ENCODE measurements around the gene AMDHD2.
A peak's percentile ranks its signal among the peaks of the same experiment; 100 is the strongest.
"Not testable (repeated sequence)": the region's sequence is repeated elsewhere in the genome, so short reads cannot be mapped to it uniquely, and the experiment has no call there.

AMDHD2 gene

DNA sequence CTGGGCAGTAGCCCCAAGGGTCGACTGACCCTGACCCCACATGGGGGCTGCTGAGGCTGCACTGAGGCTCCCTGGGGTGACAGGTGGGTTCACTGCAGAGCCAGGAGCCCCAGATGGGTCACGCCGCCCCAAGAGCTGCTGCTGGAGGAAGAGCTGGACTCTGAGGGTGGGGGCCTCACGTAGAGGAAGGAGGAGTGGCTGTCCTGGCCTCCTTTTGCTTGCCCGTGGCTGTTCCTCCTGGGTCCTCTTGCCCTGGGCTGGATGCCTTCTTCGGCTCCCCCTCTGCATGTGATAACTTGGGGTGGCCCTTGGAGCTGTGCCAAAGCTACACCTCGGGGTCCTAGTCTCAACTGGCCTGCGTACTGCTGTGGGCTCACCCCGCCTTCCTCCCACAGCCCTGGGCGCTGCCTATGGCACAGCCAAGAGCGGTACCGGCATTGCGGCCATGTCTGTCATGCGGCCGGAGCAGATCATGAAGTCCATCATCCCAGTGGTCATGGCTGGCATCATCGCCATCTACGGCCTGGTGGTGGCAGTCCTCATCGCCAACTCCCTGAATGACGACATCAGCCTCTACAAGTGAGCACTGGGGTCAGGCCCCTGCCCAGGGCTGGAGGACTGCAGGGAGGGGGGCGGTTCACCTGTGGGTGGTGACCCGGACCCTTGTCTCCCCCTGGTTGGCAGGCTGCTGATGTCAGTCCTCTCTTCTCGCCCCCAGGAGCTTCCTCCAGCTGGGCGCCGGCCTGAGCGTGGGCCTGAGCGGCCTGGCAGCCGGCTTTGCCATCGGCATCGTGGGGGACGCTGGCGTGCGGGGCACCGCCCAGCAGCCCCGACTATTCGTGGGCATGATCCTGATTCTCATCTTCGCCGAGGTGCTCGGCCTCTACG lies 1.1 kb upstream of the AMDHD2 start:
- no peak for DNase-seq

DNA sequence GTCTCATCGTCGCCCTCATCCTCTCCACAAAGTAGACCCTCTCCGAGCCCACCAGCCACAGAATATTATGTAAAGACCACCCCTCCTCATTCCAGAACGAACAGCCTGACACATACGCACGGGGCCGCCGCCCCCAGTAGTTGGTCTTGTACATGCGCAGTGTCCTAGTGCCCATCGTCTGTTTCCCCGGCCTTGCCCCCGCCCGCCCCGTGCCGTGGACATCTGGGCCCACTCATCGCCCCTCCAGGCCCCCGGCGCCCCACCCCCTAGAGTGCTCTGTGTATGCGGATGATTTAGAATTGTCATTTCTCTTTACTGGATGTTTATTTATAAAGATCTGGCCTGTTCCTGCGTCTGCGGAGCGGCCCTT lies 475 bp upstream of the AMDHD2 start:
- DNase-seq, result no peak

DNA sequence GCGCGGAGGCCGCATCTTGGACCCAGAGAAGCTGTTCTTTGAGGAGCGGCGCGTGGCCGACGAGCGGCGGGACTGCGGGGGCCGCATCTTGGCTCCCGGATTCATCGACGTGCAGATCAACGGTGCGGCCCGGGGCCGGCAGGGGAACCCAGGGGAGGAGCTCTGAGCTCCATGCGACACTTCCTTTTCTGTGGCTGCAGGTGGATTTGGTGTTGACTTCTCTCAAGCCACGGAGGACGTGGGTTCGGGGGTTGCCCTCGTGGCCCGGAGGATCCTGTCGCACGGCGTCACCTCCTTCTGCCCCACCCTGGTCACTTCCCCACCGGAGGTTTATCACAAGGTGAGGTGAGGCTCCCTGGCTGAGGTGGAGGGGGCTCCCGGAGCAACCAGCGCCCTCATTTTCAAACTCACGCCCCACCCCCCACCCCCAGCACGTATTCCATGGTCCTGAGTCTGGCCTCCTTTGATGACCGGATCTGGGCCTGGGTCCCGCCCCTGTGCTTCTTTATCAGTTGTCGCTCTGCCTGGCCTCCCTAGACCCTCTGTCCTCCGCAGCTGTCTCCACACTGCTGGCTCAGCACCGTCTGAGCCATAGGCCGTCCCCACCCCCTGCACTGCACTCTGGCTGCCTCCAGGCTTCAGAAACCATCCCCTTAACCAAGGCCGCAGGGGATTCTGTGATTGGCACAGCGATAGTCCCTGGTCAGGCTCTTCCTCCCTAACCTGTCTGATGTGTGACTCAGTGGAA lies 787 bp downstream of the AMDHD2 start:
- DNase-seq, result peak; percentile 81 to 86

DNA sequence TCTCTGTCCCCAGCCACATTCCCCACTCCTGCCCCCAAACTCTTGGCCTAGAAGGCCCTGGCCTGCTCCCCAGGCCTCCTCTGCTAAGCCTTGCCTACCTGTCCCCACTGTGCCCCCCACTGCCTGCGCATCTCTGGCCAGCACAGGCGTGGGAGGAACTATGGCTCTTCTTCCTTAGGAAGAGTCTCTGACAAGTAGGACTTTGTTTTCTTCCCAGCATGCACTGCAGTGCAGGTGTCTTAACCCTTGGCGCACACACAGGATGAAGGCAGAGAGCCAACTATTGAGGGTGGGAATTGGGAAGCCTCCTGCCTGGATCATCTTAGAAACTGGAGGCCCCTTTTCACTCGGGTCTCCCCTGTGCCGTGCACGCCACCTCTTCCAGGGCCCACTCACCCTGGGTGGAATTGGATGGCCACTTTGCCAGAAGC lies 3.6 kb downstream of the AMDHD2 start:
- no peak for DNase-seq

DNA sequence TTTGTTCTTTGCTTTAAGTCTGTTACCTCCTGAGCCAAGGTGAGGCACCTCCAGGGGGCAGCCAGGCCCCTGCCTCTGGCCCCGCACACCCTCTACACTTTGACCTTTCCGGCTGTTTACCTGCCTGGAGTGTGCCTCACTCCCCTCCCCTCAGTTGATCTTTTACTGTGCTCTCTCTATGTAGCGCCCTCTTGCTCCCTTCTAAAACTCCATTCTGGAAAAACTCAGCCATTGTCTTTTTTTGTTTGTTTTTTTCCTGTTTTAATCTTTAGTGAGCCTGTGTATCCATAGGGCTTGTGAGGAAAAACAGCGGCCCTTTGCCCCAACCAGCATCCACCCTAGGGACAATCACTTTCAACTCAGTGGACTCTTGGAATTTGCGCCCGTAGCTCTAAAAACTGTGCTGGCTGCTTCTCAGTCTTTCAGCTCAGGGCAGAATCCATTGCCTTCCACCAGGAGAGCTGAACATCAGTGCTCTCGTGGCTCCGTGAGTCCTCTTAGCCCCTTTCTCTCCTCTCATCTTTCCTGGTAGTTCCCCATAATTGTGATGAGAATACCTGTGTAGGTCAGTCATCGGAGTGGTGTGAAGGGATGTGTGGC lies 4.3 kb downstream of the AMDHD2 start:
- DNase-seq, result no peak

DNA sequence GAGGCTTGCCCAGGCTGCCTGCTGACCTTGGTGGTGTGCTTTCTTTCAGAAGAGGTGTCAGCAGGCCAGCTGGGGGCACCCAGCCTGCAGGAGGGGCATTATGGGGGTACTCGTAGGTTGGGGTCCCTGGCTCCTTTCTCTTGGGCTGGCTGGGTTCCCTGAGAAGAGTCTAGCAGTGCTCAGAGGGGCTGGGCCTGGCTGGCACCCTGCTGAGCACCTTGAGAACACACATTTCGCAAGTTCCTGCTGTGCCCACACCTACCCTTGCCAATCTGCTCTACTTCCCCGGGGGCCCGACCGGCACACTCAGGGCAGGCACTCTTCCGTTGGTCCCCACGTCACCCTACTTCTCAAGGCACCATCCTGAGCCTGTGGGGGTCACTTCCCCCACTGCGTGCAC lies 6.0 kb downstream of the AMDHD2 start:
- DNase-seq, result no peak

DNA sequence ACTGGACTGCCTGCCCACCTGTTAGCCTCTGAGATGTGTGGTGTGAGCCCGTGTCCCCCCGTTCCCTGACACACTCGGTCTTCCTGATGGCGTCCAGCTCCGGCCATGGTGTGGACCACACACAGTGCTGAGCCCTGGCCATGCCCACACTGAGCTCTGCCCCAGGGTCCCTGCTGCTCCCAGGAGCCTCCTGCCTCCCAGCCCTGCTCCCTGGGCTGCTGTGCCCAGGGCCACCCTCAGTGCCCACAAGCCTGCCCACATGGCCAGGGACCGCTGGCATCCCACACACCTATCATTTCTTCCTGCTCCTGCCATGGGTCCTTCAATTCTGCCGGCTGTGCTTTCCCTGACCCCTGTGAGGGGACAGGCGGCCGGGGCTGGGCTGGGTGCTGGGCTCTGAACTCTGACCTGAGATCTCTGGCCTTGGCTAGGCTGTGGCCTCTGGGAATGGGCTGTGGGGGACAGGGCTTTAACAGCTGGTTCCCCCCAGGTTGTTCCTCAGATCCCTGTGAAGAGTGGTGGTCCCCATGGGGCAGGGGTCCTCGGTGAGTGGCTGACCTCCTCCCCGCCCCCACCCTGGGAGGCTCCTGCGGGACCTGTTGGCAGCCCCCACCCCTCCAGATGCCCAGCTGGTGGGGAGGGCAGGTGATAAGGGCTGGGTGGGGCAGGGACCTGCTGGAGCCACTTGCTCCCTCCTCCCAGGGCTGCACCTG lies 7.1 kb downstream of the AMDHD2 start:
- no peak for DNase-seq

DNA sequence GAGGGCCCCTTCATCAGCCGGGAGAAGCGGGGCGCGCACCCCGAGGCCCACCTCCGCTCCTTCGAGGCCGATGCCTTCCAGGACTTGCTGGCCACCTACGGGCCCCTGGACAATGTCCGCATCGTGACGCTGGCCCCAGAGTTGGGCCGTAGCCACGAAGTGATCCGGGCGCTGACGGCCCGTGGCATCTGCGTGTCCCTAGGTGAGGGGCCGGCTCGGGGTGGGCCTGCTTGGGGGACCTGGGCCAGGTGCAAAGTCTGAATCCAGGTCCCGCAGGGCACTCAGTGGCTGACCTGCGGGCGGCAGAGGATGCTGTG lies 7.6 kb downstream of the AMDHD2 start:
- DNase-seq, result no peak

DNA sequence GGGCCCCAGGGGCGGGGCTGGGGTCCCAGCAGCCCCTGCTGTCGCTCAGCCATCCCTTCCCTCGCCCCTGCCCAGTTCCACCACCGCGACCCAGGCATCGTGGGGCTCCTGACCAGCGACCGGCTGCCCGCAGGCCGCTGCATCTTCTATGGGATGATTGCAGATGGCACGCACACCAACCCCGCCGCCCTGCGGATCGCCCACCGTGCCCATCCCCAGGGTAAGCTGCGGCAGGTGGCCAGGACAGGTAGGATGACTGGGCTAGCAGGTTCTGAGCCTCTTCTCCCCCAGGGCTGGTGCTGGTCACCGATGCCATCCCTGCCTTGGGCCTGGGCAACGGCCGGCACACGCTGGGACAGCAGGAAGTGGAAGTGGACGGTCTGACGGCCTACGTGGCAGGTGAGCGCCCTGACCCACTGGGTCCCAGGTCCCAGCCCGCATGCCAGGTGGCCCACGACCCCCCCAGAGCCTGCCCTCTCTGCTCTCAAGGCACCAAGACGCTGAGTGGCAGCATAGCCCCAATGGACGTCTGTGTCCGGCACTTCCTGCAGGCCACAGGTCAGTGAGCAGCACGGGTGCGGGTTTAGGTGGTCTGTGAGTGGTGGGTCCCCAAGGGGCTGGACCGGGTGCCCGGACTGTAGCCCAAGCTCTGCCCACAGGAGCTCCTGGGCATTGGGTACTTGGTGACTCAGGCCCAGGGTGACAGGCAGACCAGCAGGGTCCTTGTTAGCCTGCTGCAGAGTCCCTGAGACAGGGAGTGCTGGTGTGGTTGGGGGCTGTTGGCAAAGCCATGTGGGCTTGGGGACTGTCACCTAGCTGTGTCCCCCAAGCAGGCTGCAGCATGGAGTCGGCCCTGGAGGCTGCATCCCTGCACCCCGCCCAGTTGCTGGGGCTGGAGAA lies 8.2 kb downstream of the AMDHD2 start:
- no peak for DNase-seq

DNA sequence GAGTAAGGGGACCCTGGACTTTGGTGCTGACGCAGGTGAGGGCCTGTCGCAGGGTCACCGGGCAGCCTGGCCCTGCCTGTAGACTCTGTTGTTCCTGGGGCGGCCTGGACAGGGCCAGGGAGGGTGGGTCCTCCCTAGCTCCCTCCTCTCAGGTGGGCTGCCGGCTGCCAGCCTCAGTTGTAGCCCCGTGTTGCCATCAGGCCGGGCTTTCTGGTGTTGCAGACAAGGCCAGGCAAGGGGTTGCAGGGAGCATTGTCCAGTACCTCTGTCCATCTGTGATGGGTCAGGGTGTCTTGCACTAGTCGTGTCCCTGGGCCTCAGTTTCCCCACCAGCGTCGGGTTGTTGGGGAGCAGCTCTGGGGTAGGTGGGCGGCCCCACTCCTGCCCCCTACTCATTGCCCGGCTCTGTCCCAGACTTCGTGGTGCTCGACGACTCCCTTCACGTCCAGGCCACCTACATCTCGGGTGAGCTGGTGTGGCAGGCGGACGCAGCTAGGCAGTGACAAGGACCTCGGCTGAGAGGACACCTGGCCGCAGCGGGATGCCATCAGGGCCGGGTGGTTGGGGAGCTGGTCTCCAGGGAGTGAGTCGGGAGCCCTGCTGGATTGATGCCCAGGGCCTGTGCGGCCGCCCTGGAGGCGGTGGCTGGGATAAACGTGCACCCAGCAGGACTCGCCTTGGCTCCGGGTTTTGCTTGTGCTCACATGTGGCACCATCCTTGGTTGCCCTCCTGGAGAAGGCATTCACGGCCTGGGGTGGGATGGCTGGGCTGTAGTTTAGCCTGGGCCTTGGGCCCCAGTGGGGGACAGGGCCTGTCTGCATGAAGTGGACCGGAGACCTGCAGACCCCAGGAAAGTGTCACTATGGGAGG lies 9.1 kb downstream of the AMDHD2 start:
- no peak for DNase-seq

DNA sequence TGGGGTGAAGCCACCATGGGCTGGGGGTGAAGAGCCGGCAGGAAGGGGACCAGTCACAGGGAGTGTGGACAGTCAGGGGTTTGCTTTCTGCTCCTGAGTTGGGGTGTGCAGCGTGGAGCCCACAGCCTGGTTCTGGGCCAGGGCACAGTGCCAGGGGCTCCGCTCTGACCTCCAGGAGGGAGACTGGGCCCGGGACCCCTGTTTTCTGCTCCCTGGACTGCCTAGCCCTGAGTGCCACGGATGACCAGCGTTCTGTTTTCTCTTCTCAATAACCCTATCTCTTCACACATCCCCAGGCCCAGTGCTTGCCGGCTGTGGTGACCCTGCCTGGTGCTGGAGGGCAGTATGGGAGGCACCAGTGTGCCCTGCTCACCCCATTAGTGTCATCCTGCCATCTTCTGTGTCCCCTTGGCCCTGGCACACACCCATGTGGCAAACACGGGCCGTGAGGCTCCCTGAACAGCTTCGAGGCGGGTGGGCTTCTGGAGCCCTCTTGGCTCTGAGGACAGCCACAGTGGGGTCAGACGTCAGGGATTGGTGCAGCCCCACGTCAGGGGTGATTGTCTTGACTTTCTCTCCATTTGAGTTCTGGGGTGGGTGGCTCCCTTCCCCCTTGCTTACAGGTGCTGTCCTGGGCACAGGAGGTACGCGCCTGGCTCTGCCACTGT lies 9.9 kb downstream of the AMDHD2 start:
- no peak for DNase-seq

DNA sequence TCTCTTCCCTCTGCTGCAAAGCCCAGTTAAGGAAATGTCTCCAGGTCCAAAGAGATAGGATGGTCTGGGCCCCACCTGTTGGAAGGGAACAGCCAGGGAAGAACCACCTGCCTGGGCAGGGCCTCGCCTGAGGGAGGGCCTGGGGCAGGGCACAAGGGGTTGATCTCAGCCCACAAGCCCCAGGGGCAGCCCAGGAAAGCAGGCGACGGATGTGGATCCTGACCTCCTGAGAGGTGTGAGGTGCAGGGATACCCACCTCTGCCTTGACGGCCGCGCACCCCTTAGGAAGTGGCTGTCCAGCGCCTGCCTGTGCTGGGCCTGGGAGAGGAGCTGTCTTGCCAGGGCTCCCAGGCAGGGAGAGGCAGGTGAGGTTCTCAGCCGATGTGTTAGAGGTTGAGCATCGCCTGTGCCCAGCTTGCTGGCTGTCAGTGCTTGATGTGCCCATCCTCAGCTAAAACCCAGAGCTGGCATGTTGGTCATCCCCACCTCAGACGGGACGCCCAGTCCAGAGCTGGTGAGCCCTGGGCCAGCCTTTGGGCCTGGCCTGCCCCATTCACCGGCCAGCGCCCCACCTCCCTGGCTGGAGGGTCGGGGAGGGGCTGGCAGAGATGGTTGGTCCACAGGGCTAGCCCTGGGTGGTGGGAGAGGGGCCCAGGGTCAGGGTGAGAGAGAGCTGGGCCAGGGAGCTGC lies 10.6 kb downstream of the AMDHD2 start:
- no peak for DNase-seq

DNA sequence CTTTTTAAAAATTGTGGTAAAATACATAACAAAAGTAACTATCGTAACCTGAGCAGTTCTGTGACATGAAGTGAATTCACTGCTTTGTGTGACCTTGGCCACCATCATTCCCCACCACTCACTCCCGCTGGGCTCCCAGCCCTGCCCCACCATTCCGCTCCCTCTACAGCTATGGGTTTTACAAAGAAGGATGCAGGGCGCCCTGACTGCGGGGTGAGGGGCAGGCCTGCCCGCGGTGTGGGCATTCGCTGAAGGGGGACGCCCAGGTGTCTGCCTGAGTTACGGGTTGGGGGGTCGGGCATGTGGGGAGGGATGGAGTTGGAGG lies 11.2 kb downstream of the AMDHD2 start, which contains the start of gene CEMP1:
Gene CEMP1, minus strand, starts transcription at position 38 of the 325 bp plus-strand sequence. CDS start 335 bp downstream, outside the sequence.
- DNase-seq, result no peak

DNA sequence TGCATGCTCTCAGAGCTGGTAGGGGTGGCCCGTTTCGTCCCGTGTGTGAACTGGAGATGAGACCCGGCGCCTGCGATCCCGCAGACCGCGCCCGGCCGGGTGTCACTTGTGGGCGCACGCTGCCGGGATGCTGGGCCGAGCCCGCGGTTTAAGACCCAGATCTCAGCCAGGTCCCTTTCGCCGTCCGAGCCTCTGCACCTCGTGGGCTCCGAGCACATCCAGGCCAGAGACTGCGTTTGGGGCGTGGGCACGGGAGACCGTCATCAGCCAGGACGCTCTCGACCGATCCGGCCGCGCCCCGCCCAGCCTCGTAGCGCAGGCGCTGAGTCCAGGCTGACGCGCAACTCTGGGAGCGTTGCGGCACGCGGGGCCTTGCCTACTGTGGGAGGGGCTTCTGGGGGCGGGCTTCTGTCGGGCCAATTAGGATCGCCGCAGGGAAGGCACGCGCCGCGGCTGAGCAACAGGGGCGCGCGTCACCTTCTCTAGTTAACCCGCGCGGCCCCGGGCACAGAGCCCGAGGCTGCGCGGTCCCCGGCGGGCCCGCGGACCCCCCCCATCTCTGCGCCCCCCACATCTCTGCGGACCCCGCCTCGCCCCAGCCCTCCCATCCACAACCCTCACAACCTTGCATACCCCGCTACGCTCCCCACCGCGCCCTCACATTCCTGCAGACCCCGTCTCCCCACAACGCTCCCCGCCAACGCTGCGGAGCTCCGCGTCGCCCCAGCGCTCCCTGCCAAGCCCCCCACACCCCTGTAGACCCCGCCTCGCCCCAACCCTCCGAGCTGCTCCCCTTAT lies 11.7 kb downstream of the AMDHD2 start:
- peak; percentile 97 for DNase-seq

DNA sequence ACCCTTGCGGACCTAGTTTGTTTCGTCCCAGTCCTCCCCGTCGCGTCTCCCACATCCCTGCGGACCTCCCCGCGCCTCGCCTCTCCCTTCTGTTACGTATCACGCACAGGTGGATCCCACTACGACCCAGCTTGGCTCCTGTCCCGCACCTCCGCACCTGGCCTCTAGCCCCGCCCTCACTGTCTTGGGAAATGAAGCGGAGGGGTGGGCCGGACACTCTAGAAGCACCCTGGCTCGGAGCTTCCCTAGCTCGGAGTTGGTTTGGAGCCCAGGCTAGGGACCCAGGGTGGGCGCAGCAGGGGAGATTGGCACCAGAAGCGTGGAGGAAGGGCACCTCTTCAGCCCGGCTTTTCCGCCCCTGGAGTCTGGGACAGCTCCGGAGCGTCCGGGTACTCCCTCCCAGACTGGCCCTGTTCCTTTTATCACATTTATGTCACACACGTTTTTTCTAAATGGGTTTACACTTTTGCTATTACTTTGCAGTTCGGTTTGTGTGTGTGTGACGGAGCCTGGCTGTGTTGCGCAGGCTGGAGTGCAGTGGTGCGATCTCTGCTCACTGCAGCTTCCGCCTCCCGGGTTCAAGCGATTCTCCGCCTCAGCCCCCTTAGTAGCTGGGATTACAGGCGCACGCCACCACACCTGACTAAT lies 12.4 kb downstream of the AMDHD2 start:
- peak; percentile 72 to 77 for DNase-seq

DNA sequence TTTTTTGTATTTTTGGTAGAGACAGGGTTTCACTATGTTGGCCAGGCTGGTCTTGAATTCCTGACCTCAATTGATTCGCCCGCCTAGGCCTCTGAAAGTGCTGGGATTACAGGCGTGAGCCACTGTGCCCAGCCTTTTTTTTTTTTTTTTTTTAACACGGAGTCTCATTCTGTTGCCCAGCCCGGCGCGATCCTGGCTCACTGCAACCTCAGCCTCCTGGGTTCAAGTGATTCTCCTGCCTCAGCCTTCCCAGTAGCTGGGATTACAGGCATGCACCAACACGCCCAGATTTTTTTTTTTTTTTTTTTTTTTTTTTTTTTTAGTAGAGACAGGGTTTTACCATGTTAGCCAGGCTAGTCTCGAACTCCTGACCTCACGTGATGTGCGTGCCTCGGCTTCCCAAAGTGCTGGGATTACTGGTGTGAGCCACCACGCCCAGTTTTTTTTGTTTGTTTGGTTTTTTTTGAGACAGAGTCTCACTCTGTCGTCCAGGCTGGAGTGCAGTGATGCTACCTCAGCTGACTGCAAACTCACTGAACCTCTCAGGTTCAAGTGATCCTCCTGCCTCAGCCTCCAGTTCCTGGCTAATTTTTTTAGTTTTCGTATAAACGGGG lies 13.1 kb downstream of the AMDHD2 start:
- DNase-seq, result not testable (repeated sequence)

DNA sequence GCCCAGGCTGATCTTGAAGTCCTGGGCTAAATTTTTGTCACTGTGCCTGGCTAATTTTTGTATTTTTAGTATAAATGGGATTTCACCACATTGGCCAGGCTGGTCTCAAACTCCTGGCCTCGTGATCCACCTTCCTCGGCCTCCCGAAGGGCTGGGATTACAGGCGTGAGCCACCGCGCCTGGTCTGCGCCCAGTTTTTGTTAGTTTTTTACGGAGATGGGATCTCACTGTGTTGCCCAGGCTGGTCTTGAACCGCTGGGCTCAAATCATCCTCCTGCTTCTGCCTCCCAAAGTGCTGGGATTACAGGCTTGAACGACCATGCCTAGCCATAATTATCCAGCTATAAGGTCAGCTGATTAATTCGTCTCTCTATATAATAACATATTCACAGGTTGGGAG lies 13.7 kb downstream of the AMDHD2 start:
- no peak for DNase-seq

DNA sequence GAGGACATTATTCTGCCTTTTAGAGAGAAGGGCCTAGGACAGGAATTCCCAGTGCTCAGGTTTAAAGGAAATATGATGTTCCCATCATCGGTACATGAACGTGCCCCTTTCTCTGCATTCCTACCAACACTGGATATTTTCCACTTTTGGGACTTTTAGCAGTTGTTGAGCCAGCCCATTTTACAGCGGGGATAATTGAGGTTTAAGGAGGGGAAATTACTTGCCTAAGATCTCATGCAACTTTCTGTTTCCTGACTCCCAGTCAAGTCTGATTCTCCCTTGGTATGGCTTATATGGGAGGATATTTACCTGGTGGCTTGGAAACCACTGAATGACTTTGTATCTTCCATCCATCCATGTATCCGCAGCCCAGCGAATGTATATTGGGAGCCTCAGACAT lies 14.2 kb downstream of the AMDHD2 start:
- not testable (repeated sequence) for DNase-seq
